ENCODE measurements around the gene APOL1.

DNA sequence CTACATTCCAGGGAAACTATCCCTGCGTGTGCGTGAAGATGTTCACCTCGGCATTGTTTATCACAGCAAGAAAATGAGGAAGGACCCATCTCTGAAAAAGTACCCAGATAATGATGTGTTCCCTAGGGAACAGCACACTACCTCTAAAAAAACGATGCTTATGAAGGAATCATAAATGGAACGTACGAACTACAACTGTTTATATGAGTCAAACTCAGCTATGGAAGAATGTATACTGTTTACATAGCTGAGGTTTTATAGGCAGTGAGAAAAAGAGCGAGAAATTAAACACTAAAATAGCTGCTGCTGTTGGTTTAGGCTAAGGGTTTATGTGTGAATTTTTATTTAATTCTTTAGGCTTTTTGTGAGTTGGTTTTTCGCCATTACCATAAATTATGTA lies 48.9 kb downstream of the APOL1 start:
- TF ChIP-seq POLR2A (IDR thresholded peaks at IDR 0.05; ENCODE audit: low read depth) (no peak), POLR2AphosphoS5 (IDR thresholded peaks at IDR 0.05) (peak in 1 of 2 donors; percentile 68), EP300 (IDR thresholded peaks at IDR 0.05) (no peak)
- TF ChIP-seq, protein P1, sequence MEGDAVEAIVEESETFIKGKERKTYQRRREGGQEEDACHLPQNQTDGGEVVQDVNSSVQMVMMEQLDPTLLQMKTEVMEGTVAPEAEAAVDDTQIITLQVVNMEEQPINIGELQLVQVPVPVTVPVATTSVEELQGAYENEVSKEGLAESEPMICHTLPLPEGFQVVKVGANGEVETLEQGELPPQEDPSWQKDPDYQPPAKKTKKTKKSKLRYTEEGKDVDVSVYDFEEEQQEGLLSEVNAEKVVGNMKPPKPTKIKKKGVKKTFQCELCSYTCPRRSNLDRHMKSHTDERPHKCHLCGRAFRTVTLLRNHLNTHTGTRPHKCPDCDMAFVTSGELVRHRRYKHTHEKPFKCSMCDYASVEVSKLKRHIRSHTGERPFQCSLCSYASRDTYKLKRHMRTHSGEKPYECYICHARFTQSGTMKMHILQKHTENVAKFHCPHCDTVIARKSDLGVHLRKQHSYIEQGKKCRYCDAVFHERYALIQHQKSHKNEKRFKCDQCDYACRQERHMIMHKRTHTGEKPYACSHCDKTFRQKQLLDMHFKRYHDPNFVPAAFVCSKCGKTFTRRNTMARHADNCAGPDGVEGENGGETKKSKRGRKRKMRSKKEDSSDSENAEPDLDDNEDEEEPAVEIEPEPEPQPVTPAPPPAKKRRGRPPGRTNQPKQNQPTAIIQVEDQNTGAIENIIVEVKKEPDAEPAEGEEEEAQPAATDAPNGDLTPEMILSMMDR (IDR thresholded peaks at IDR 0.05) = no peak
